Lower leg skin (tissue), 3 donors: ENCODE results near the gene GRIK3.

ENCODE experiments used
- CTCF ChIP-seq, 3 donors: fragments of 450-650 bp; IDR thresholded peaks; one replicate each; pipeline ENCODE4 v1.5.1; 2016; ENCODE audit warnings: antibody characterized with exemption in 3 of 3, mild to moderate bottlenecking in 3 of 3, moderate library complexity in 2 of 3
- POLR2A ChIP-seq, 2 donors: fragments of 450-650 bp; IDR thresholded peaks; one replicate each; pipeline ENCODE4 v1.6.1; 2016 to 2017; ENCODE audit warnings: antibody characterized with exemption in 2 of 2, mild to moderate bottlenecking in 1 of 2, moderate library complexity in 1 of 2

GRCh38 chr1:36784147-36784859 lies 250.0 kb downstream of the GRIK3 start:
- no peak for TF ChIP-seq POLR2A (IDR thresholded peaks at IDR 0.05)
- TF ChIP-seq CTCF (IDR thresholded peaks at IDR 0.05) = no peak
